ENCODE data around the gene OR1N2. TPM values are rescaled to one million over a fixed set of nuclear protein-coding genes. Genes with fewer than 3 reads are reported as not detected.
"Not testable (repeated sequence)": the region's sequence is repeated elsewhere in the genome, so short reads cannot be mapped to it uniquely, and the experiment has no call there.

The OR1N2 gene, protein sequence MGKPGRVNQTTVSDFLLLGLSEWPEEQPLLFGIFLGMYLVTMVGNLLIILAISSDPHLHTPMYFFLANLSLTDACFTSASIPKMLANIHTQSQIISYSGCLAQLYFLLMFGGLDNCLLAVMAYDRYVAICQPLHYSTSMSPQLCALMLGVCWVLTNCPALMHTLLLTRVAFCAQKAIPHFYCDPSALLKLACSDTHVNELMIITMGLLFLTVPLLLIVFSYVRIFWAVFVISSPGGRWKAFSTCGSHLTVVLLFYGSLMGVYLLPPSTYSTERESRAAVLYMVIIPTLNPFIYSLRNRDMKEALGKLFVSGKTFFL
- not detected for polyA plus RNA-seq (ENCODE audit: insufficient read length)

DNA sequence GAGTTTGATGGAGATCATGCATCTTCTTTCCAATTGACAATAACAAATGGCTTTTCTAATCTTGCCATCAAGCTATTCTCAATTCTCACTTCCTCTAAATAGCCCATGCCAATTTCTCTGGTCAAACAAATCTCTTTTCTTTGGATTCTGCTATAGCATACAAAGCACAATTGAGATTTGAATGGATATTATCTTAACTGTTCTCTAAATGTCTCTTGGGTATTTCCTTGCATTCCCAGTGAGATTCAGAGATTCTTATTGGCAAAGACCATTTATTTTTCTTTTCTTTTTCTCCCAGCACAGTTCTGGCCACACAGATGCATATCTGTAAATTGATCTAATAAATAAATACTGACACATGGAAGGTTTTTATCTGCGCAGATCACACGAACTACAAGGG lies at the start of gene OR1N2:
Gene OR1N2, plus strand, starts transcription at position 301 of the 400 bp plus-strand sequence. CDS start 100 bp downstream, outside the sequence.
- DNase-seq, result no peak

DNA sequence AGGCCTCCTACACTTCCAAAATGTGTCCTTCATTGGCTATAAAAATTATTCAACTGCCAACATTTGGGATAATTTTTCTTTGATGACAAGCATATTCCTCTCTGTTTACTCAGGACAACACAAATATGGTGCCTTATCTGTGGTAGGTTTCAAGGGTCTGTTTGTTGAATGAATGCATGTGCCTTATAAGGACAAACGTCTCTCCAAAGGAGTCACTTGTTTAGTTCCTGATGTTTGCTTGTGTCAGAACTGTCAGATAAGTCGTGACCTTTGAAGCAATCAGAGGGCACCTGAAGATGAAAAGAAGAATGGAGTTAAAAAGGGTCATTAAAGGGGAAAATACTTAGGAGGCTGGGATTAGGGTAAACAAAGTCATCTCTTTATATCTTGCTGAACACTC lies 45.9 kb upstream of the OR1N2 start:
- DNase-seq, result no peak

DNA sequence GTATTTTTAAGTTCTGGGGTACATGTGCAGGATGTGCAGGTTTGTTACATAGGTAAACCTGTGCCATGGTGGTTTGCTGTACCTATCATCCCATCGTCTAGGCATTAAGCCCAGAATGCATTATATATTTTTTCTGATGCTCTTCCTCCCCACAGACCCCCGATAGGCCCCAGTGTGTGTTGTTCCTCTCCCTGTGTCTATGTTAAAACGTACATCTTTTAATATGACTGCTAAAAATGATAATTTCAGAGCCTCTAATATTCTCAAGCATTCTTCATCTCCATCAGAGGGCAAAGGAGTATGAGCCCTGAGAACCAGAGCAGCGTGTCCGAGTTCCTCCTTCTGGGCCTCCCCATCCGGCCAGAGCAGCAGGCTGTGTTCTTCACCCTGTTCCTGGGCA lies 42.4 kb upstream of the OR1N2 start, which contains the start of gene OR1J2:
Gene OR1J2, plus strand, starts transcription at position 301 of the 400 bp plus-strand sequence. Its CDS starts 0 bp downstream, at position 301.
- no peak for DNase-seq

DNA sequence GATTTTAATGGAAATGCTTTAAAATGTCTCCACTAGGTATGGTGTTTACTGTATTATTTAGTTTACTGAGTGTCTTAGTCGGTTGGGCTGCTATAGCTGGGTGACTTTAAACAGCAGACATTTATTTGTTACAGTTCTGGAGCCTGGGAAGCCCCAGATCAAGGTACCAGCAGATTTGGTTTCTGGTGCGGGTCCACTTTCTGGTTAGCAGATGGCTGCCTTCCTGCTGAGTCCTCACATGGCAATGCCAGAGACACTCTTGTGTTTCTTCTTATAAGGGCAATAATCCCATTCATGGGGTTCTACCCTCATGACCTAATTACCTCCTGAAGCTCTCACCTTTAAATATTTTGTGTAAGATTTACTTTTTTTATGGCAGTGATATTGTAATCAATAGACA lies 34.7 kb upstream of the OR1N2 start:
- no peak for DNase-seq

DNA sequence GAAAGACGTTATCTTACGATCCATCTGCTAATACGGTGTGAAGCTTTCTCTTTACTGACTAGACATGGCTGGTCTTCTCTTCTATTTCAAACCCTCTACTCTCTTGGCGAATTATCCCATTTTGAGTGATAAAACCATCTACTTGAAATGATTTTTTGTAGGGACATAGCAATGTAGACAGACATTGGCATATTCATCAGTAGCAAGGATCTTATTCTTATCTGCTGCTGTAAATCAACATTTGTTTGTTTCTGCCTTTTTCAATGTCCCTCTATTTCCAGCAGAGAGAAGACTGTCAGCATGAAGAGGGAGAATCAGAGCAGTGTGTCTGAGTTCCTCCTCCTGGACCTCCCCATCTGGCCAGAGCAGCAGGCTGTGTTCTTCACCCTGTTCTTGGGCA lies 34.1 kb upstream of the OR1N2 start, which contains the start of gene OR1J4:
Gene OR1J4, plus strand, starts transcription at position 301 of the 400 bp plus-strand sequence. Its CDS starts 0 bp downstream, at position 301.
- DNase-seq, result no peak

DNA sequence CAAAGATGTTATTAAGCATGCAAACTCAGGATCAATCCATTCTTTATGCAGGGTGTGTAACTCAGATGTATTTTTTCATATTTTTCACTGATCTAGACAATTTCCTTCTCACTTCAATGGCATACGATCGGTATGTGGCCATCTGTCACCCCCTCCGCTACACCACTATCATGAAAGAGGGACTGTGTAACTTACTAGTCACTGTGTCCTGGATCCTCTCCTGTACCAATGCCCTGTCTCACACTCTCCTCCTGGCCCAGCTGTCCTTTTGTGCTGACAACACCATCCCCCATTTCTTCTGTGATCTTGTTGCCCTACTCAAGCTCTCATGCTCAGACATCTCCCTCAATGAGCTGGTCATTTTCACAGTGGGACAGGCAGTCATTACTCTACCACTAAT lies 33.5 kb upstream of the OR1N2 start:
- no peak for DNase-seq

DNA sequence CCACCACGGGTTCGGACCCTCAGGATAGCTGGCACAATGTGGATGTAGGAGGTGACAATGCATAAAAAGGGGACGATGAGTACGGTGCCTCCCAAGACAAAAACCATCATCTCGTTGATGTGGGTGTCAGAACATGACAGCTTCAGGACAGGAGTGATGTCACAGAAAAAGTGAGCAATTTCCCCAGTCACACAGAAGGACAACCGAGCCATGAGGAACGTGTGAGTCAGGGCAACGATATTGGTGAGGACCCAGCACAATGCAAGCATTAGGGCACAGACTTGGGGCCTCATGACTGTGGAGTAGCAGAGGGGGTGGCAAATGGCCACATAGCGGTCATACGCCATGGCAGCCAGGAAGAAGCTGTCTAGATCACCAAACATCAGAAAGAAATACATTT lies 26.3 kb upstream of the OR1N2 start:
- no peak for DNase-seq

DNA sequence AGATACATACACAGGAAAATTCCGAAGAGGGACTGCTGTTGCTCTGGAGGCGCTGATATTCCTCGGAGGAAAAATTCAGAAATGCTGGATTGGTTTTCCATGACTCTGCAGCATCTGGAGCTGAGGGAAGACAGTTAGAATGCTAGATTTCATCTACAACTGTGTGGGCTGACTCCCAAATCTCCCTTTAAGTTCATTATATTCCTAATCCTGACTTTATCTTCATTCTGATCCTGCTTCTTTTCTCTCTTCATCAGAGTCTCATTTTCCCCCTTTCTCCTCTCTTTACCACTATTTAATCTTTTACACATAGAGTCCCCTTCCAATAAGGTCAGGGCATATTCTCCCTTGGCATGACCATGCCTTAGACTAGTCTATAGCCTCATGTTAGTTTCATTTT lies 25.7 kb upstream of the OR1N2 start, which contains the start of gene OR1N1:
Gene OR1N1, minus strand, starts transcription at position 101 of the 400 bp plus-strand sequence. Its CDS starts 0 bp downstream, at position 101.
- no peak for DNase-seq

DNA sequence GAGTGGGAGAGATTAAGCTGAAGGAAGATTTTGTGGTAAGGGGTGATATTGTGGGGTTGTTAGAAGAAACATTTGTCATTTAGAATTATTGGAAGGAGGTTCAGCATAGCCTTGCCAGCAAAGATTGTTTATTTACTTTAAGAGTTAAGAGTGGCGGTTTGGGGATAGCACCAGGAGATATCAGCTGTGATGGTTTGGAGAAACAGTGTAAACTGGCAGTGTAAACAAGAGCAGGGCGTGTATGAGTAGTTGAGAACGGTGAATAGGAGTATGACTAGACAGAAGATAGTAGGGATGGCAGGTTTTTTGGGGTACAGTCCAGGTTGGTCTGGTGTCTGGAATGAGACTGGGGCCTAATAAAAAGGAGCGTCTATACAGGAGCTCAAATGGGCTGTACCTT lies 21.8 kb upstream of the OR1N2 start:
- DNase-seq, result not testable (repeated sequence)

DNA sequence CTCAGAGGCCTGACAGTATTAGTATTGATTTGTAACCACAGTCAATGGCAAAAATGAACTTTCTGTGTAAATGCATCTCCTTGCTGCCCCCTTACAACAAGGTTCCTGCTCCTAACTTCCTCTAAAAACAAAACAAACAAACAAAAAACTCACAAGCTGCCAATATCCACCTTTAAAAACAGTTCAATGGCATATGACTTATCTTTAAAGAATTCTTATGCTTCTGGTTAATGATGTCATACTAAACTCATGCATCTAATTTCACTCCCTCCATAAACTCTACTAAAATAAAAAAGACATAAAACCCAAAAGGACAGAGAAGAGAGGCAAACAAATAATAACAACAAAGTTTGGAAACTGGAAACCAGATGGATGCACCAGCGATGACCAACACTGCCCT lies 16.8 kb upstream of the OR1N2 start:
- no peak for DNase-seq

DNA sequence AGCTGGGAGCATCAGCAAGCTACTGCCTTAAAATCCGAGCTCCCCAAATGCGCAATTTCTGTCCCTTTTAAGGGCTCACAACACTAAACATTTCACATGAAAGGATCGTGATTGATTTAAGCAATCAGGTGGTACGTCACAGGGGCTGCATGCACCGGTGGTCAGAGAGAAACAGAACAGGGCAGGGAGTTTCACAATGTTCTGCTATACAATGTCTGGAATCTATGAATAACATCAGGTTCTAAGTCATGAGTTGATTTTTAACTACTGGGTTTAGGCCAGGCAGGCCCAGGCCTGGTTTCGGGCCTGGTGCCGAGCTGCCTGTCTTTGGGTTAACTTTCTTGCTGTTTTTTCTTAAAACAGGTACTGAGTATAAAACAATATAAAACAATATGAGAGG lies 15.8 kb upstream of the OR1N2 start:
- DNase-seq, result not testable (repeated sequence)

DNA sequence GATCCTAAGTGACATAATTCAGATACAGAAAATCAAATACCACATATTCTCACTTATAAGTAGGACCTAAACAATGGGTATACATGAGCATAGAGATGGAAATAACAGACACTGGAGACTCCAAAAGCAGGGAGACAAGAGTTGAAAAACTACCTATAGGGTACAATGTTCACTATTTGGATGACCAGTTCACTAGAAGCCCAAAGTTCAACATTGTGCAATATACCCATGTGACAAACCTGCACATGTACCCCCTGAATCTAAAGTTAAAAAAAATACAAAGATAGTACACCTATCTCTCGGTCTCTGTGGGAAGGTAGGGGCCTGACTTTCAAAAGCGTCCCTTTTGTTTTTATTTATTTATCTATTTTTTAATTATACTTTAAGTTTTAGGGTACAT lies 14.2 kb upstream of the OR1N2 start:
- DNase-seq, result no peak

DNA sequence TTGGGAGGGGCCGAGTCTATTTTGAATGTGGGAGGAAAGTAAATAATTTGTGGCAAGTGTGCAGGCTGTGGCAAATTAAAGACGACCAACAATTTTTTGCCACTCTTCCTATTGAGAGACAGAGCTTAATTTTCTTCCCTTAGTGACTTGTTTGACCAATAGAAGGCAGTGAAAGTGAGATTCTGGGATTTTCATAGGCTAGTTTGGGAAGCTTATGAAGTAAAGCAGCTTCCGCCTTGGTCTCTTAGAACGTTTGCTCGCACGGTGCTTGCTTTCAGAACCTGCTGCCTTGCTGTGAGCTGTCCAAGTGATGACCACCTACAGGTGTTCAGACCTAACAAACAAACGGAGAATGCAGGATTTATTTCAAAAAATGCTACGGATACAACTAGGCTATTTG lies 6.7 kb upstream of the OR1N2 start:
- no peak for DNase-seq

DNA sequence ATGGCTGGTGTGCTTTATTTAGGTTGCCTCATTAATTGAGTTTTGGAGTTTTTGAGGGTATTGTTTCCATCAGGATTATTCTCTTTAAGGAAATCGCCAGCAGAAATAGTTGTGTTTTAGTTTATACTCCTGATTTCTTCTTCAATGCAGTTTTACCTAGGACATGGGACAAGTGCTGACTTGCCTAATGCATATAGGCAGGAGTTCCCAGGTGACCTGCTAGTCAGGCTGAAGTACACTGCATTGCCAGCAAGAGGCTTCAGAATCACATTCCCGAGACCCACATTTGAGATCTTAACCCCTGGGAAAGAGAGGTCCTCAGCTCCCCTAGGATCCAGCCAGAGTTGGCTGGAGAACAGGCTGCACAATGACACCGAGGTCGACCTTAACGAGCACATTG lies 1.5 kb upstream of the OR1N2 start:
- DNase-seq, result no peak

DNA sequence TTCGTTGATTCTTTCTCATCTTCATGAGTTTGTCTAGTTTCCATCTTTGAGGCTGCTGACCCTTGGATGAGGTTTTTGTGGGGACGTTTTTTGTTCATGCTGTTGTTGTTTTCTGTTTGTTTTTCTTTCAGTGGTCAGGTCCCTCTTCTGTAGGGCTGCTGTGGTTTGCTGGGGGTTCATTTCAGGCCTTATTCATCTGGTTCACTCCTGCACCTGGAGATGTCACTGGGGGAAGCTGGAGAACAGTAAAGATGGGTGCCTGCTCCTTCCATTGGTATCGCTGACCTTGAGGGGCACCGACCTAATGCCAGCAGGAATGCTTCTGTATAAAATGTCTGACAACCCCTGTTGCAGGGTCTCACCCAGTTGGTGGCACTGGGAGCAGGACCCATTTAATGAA lies 8.5 kb downstream of the OR1N2 start:
- no peak for DNase-seq

DNA sequence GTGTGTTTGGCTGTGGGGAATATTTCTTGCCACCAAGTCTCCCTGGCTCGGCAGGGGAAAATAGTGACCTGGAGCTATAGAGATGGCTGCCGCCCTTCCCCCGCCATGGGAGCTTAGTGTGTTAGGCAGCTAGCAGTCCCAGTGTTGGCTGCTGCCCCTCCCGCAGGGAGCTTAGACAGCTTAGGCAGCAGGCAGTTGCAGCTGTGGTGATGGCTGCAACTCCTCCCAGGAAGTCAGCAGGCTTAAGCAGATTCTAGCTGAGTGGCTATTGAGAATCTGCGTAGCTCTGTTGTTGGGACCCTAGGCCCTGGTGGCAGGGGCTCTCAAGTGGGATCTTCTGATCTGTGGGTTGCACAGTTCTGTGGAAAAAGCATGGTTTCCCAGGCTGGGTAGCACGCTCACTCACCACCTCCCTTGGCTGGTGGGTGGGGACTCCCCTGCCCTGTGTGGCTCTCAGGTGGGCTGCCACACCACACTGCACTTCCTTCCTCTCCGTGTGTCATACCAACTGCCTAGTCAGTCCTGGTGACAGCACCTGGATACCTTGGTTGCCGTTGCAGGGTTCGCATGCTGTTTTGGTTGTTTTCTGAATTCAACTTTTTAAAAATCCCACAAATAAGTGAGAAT lies 9.3 kb downstream of the OR1N2 start:
- DNase-seq, result no peak

DNA sequence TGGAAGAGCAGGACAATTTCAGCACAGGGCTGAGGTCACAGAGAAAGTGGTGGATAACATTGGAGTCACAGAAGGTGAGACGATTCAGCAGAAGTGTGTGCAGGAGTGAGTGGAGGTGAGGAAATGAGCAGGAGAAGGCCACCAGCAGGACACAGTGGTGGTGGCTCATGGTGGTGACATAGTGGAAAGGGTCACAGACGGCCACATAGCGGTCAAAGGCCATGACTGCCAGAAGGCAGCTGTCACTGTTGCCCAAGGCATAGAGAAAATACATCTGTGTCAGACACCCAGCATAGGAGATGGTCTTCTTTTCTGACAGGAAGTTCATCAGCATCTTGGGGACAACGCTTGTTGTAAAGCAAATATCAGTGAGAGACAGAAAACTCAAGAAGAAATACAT lies 15.0 kb downstream of the OR1N2 start:
- no peak for DNase-seq

DNA sequence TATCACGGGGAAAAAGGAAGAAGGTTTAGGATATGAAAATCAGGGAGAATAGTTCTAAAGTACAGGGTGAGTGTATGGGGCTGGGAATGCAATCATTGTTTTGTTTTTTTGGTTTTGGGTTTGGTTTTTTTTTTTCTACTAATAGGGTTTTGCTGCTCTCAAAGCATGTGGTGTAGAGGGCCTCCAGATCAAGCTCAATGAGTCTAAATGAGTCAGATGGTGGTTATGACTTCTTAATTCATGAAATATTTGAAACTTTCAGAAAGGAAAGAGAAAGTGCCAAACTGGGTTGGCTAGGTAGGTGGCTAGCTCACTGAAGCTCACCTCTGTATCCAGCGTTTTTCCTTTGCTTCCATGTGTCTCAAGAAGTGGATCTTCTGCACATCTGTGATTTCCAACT lies 19.5 kb downstream of the OR1N2 start:
- DNase-seq, result no peak

DNA sequence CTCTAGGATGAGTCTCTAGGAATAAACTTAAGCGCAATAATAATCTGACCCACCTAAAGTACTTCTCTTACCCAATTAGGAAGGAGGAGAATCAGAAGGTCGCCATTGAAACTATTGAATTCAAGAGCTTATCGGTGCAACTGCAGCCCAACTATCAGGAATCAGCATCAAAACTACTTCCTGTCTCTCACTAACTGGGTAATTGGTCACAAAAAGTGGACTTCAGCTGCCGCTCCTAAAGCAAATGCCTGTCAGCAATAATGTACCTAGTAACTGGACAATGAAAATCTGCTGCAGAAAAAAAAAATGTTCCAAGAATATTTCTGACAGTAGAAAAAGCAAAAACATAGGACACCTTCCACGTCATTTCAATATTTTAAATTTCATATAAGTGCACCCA lies 27.0 kb downstream of the OR1N2 start:
- no peak for DNase-seq

DNA sequence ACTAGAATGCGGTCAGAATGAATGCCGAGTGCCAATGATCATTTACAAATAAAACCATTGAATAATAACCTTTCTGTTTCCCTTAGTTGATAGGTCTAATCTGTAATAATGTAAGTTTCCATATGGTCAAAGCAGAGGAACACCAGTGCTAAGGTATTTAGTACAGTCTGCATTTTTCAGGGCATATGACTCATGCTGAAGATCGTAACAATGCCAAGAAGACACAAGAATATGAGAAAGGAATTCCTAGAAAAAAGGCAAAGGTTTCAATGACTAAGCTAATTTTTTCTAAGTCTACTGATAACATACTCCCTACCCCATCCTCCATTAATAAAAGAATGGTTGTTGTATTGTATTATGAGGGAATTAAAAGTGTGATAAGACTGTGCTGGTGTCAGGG lies 27.4 kb downstream of the OR1N2 start:
- no peak for DNase-seq

DNA sequence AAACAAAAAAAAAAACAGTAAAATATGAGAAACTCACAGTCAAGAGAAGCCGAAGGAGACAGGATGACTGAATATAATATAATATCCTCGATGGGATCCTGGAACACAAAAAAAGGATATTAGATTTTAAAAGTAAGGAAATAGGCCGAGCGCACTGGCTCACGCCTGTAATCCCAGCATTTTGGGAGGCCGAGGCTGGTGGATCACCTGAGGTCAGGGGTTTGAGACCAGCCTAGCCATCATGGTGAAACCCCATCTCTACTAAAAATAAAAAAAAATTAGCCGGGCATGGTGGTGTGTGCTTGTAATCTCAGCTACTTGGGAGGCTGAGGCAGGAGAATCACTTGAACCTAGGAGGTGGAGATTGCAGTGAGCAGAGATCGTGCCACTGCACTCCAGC lies 30.4 kb downstream of the OR1N2 start, which contains the start of gene OR1L8:
Gene OR1L8, minus strand, starts transcription at position 101 of the 400 bp plus-strand sequence. CDS start 14,907 bp downstream, outside the sequence.
- not testable (repeated sequence) for DNase-seq

All from hindlimb muscle (tissue), 1 donor.